Measurements from ENCODE around the gene WDR5.

The WDR5 gene

GRCh38 chr9:134172198-134173126 is 36.6 kb downstream of the WDR5 start:
- no peak for DNase-seq

GRCh38 chr9:134173127-134174072 is 37.5 kb downstream of the WDR5 start:
- no peak for DNase-seq

- no peak for DNase-seq
These were observed 38.2 kb downstream of the WDR5 start for GRCh38 chr9:134174073-134174449.

GRCh38 chr9:134174526-134175290 is 38.8 kb downstream of the WDR5 start:
- DNase-seq, result no peak

- no peak for DNase-seq
These were observed 39.5 kb downstream of the WDR5 start for GRCh38 chr9:134175291-134175807.

GRCh38 chr9:134175808-134176598 is 40.1 kb downstream of the WDR5 start:
- DNase-seq, result no peak

GRCh38 chr9:134176599-134176968 is 40.7 kb downstream of the WDR5 start:
- DNase-seq, result no peak

- DNase-seq, result no peak
These were observed 41.3 kb downstream of the WDR5 start for GRCh38 chr9:134177186-134177585.

GRCh38 chr9:134177624-134178393 is 41.9 kb downstream of the WDR5 start:
- no peak for DNase-seq

GRCh38 chr9:134178394-134178767 is 42.5 kb downstream of the WDR5 start:
- no peak for DNase-seq

GRCh38 chr9:134178768-134179551 is 43.1 kb downstream of the WDR5 start:
- no peak for DNase-seq

- no peak for DNase-seq
These were observed 43.7 kb downstream of the WDR5 start for GRCh38 chr9:134179595-134179917.

GRCh38 chr9:134179918-134180785 is 44.3 kb downstream of the WDR5 start:
- no peak for DNase-seq

GRCh38 chr9:134180786-134181647 is 45.1 kb downstream of the WDR5 start:
- DNase-seq, result no peak

GRCh38 chr9:134181648-134182034 is 45.8 kb downstream of the WDR5 start:
- DNase-seq, result no peak

- no peak for DNase-seq
These were observed 46.7 kb downstream of the WDR5 start for GRCh38 chr9:134182554-134183085.

Data from anterior cingulate cortex (tissue), 58 donors.